IgD-negative memory B cell (primary cell): ENCODE results near the gene OPTN. TPM values are rescaled to one million over a fixed set of nuclear protein-coding genes. Genes with fewer than 3 reads are reported as not detected.

Source experiments
- H3K27ac Mint-ChIP-seq, 3 donors: one replicate each; pipeline ENCODE4 v1.8.0; 2020 to 2022; ENCODE audit warnings: mild to moderate bottlenecking in 3 of 3, mixed read lengths in 3 of 3, moderate library complexity in 1 of 3
- H3K27me3 Mint-ChIP-seq: one replicate; pipeline ENCODE4 v1.8.0; 2021; ENCODE audit warnings: mixed read lengths
- H3K36me3 Mint-ChIP-seq: one replicate; pipeline ENCODE4 v1.8.0; 2020; ENCODE audit warnings: mild to moderate bottlenecking, mixed read lengths
- H3K4me1 Mint-ChIP-seq, 3 donors: one replicate each; pipeline ENCODE4 v1.8.0; 2020 to 2022; ENCODE audit warnings: mixed read lengths in 3 of 3, mild to moderate bottlenecking in 1 of 3
- H3K4me3 Mint-ChIP-seq, 4 donors: one replicate each; pipeline ENCODE4 v1.8.0; 2020 to 2022; ENCODE audit warnings: mild to moderate bottlenecking in 4 of 4, mixed read lengths in 4 of 4, moderate library complexity in 3 of 4
- H3K9me3 Mint-ChIP-seq, 3 donors: one replicate each; pipeline ENCODE4 v1.8.0; 2020 to 2021; ENCODE audit warnings: mixed read lengths in 3 of 3, mild to moderate bottlenecking in 1 of 3
- polyA plus RNA-seq: library from polyadenylated mRNA; unstranded; fragments of 300-500 nt; fragmentation: Illumina TruSeq; gene quantifications from one replicate; pipeline ENCODE4 v1.2.3, GENCODE V29; 2021

Gene OPTN
- polyA plus RNA-seq, 1 donor from 2014 or later = 16.3 TPM

DNA sequence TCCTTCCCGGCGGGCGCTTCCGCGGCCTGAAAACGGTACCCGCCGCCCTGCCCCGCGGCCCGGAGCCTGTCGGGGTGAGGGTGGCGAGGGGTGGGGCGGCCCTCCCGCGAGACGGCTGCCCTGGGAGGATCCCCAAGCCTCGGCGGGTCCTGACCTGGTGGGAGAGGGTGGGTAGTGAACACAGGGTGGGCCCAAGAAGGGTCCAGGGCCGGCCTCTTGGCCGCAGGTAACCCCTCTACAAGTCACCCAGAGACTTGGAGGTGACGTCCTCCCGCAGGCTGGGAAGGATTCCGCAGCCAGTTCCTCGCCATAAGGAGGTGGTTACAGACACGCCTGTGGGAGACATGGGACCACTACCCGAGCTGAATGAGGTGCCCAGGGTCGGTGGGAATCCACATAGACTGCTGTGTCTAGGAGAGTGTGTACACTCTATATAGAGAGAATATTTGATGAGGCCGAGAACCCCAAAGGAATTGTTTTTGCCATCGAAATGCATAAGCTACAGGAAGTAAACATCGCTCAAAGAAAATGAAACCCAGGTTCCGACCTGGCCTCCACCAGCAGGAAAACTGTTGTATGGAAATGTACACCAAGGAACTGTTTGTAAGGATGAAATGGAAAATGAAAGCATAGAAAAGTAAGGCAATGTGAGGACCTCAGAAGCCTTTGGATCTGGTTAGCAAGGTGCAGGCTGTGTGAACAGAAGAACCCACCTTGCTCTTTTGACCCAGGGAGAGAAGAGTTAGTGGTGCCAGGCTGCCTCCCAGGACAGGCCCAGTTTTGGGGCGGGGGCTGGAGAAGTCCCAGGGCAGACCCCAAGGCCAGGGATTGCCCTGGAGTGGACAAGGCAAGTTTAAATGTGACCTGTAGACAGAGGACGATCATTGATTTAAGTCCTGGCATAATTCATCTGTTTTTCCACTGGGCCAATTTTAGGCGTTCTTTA, 659 bp downstream of the OPTN start:
- no peaks in the 10 kb centered on the region for H3K36me3 Mint-ChIP-seq
- H3K9me3 Mint-ChIP-seq = no peaks in the 10 kb centered on the region

DNA sequence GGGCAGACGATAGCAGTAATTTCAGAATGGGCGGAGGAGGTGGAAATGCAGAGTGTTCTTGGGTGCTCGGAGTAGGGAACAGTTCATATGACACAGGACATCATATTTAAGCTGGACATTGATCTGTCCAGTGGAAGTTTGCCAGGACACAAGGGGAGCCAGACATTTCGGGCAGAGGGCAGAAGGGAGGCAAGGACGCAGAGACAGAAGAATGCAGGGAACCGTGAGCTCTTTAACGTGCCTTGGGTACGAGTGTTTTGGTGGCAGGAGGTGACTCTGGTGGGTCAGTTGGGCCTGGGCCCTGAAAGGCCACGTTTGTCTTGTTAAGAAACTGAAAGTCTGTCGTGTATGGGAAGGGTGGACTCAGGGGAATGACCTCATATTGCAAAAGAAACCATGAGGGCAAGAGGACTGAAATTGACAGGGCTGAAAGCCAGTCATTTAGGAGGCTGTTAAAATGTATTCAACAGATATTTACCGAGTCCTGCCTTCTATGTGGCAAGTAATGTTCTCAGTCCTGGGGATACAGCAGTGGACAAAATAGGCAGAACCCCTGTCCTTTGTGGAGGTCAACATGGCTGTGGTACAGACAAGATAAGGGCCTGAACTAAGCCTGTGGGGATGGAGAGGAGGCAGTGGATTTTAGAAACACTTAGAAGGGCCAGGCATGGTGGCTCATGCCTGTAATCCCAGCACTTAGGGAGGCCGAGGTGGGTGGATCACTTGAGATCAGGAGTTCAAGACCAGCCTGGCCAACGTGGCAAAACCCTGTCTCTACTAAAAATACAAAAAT, 2.2 kb downstream of the OPTN start:
- Mint-ChIP-seq H3K36me3 (no peaks in the 10 kb centered on the region), H3K27ac (peak overlapping the region in 1 of 3 donors; percentile 39), H3K27me3 (no peaks in the 10 kb centered on the region), H3K4me1 (peaks cover 15 to 28% (median 20%) of the 10 kb centered on the region in 3 donors), H3K9me3 (no peaks in the 10 kb centered on the region), H3K4me3 (peak overlapping the region; percentile 35 to 68 (median 48))

More for the DNA sequence above, 659 bp downstream of the OPTN start:
- H3K27ac Mint-ChIP-seq = peak overlapping the region; percentile 4 to 91 (median 74)
- H3K4me1 Mint-ChIP-seq = peaks cover 15 to 22% (median 17%) of the 10 kb centered on the region in 3 donors
- peak overlapping the region; percentile 83 to 96 (median 90) for H3K4me3 Mint-ChIP-seq
- H3K27me3 Mint-ChIP-seq = no peaks in the 10 kb centered on the region

DNA sequence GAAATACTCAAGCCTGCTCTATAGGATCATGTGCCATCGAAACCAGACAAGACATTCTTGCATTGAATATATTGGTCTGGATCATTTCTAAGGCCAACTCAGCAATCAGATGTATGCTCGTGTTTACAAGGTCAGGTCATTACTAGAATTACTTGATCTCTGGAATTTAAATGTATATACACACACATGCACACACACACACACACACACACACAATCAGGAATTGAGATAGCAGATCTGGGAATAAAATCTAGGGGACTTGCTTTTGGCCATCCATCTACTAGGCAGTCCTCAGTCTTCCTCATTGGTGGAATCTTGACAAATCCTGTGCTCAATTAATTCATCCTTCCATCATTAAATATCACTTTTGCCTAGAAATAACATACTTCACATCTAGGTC, 3.6 kb downstream of the OPTN start:
- Mint-ChIP-seq H3K36me3 (peaks cover 2% of the 10 kb centered on the region), H3K4me3 (no peak overlapping the region), H3K27me3 (no peaks in the 10 kb centered on the region), H3K9me3 (no peaks in the 10 kb centered on the region), H3K4me1 (peaks cover 22 to 38% (median 27%) of the 10 kb centered on the region in 3 donors), H3K27ac (peak overlapping the region in 1 of 3 donors; percentile 75)

DNA sequence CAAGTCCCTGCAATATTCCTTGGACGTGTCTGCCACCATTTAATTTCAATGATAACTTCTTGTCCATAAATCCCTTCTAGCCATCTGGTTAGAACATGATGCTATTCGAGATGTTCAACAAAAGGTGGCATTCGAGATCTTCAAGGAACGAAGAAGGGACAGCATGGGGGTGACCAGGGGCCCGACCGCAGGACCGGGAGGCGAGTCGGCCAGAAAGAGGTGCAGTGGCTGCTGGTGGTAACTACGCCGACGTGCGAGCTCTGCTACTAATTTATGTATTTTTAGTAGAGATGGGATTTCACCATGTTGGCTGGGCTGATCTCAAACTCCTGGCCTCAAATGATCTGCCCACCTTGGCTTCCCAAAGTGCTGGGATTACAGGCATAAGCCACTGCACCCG, 4.7 kb downstream of the OPTN start:
- Mint-ChIP-seq H3K27ac (peak overlapping the region in 1 of 3 donors; percentile 46), H3K27me3 (no peaks in the 10 kb centered on the region), H3K9me3 (no peaks in the 10 kb centered on the region), H3K4me3 (no peak overlapping the region), H3K4me1 (peaks cover 19 to 38% (median 22%) of the 10 kb centered on the region in 3 donors), H3K36me3 (peaks cover 2% of the 10 kb centered on the region)

DNA sequence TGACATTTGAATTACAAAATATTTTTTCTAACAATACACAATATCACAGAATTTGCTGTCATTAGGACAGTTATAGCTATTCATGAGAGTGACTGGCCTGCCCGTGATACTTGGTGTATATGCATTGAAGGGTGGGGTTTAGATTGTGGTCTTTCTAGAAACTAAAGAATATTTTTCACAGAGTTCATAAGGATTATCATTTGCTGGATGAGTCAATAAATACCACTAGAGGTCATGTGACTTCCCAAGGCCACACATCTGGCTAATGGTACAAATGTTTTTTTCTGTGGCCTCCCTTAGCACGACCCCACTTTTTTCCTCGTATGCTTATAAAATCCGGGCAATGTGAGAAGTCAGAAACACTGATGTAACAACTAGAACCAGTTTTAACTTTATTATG, 5.2 kb downstream of the OPTN start:
- no peak overlapping the region for H3K4me3 Mint-ChIP-seq
- peaks cover 4% of the 10 kb centered on the region for H3K36me3 Mint-ChIP-seq
- peaks cover 18 to 39% (median 22%) of the 10 kb centered on the region in 3 donors for H3K4me1 Mint-ChIP-seq
- H3K27me3 Mint-ChIP-seq = no peaks in the 10 kb centered on the region
- peak overlapping the region in 1 of 3 donors; percentile 31 for H3K27ac Mint-ChIP-seq
- H3K9me3 Mint-ChIP-seq = no peaks in the 10 kb centered on the region

DNA sequence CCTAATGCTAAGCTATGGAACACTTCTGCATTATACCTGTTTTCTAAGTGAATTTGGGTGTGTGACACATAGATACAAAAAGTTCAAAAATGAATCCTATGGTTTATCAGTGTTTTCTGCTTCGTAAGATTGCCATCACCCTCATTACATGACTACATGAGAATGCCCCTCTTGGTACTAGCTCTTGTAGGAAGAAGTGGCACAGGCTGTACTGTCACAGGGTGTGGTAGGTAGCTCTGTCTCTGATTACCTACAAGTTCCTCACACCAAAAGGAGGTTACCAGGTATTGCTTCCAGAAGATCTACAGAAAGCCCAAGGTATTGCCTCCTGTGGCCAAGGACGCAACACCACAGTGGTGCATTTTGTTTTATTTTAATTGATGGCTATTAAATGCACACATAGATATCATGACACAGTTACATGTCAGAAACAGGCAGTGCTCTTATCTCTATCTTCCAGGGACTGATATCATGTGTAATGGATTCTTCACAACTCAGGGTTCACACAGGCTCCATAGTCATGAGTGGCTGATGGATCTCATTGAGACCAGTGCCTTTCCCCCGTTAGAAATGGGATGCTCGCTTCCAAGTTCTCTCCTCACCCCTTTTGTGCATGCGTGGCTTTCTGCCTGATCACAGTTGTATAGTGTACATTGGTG, 6.6 kb downstream of the OPTN start:
- Mint-ChIP-seq H3K4me3 (no peak overlapping the region), H3K27me3 (no peaks in the 10 kb centered on the region), H3K9me3 (no peaks in the 10 kb centered on the region), H3K4me1 (peaks cover 13 to 37% (median 16%) of the 10 kb centered on the region in 3 donors), H3K36me3 (peaks cover 8% of the 10 kb centered on the region), H3K27ac (peak overlapping the region in 1 of 3 donors; percentile 6)

DNA sequence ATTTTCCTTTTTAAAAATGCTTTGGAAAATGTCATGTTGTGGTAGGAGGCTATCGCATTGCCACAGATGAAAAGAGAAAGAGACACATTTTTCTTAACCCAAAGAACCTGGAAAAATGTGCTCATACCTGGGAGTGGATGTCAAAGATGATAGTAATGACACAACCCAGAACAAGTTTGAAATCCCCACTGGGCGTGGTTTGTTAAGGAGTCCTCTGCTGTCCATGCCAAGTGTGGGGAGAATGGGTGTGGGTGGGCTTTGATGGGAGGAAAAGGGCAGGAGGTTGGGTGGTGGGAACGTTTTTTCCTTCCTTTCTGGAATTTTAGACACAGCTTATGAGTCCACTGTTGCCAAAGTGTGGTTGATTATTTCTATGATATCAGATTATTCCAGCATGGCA, 10.9 kb downstream of the OPTN start:
- Mint-ChIP-seq H3K27ac (peak overlapping the region in 1 of 3 donors; percentile 57), H3K27me3 (no peaks in the 10 kb centered on the region), H3K9me3 (no peaks in the 10 kb centered on the region), H3K4me3 (no peak overlapping the region), H3K36me3 (peaks cover 8% of the 10 kb centered on the region), H3K4me1 (peaks cover 10 to 20% (median 11%) of the 10 kb centered on the region in 3 donors)

DNA sequence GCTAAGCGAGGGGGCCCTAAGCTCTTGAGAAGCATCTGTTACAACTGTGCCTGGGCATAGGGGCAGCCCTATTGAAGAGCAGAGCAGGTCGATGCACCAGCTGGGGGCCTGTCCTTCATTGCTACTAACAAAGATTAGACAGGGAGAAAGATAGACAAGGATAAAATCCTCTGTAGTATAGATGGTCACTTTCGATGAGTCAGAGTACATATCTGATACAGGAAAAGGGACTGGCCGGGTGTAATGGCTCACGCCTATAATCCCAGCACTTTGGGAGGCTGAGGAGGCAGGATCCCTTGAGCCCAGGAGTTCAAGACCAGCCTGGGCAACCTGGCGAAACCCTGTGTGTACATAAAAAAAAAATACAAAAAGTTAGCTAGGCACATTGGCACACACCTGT, 13.6 kb downstream of the OPTN start:
- peaks cover 6% of the 10 kb centered on the region for H3K36me3 Mint-ChIP-seq
- H3K27me3 Mint-ChIP-seq = no peaks in the 10 kb centered on the region
- no peak overlapping the region for H3K27ac Mint-ChIP-seq
- peaks cover 15 to 19% (median 17%) of the 10 kb centered on the region in 3 donors for H3K4me1 Mint-ChIP-seq
- H3K9me3 Mint-ChIP-seq = no peaks in the 10 kb centered on the region
- no peak overlapping the region for H3K4me3 Mint-ChIP-seq

DNA sequence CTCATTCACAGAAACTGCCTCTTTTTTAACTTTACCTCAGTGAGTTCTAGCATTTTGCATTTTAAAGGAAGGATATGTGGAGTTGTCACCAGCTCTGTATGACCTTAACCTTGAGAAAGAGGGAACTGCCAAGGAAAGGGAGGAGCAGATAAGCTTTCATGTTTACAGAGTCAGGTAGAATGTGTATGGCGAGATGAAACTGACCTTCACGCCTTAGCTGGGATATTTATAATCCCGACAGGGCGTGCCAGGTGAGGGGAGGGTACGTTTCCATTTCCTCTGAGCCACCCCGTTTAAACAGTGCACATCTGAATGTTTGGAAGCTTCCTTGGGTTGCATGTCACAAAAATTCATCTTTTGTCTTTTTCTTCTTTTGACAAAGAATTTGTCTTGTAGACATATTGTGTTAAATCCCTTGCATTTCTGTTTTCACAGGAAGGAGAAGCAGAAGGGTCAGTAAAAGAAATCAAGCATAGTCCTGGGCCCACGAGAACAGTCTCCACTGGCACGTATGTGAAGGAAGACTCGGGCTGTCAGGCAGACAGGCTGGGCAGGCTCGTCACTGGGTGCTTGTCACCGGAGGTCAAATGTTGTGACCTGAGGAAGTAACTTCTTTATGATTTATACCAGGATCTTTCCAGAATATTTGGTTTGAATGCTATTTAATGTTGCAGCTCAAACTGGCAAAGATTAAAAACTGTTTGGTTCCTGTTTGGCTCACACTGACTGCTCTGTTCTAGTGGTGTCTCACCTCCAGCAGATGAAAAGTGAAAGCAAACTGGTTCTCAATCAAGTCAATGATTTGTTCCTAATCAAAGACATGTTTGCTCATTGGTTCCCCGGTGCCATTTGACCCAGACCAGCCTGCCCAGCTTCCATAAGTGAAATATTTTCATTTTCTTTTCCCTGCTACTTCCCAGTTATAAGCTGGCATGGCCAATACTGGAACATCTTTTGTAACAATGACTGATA, 16.2 kb downstream of the OPTN start:
- Mint-ChIP-seq H3K36me3 (peaks cover 8% of the 10 kb centered on the region), H3K4me3 (peak overlapping the region in 3 of 4 donors; percentile 35 to 63 (median 37)), H3K4me1 (peaks cover 11 to 23% (median 18%) of the 10 kb centered on the region in 3 donors), H3K27me3 (no peaks in the 10 kb centered on the region), H3K9me3 (no peaks in the 10 kb centered on the region), H3K27ac (peak overlapping the region in 2 of 3 donors; percentile 47 to 53)

DNA sequence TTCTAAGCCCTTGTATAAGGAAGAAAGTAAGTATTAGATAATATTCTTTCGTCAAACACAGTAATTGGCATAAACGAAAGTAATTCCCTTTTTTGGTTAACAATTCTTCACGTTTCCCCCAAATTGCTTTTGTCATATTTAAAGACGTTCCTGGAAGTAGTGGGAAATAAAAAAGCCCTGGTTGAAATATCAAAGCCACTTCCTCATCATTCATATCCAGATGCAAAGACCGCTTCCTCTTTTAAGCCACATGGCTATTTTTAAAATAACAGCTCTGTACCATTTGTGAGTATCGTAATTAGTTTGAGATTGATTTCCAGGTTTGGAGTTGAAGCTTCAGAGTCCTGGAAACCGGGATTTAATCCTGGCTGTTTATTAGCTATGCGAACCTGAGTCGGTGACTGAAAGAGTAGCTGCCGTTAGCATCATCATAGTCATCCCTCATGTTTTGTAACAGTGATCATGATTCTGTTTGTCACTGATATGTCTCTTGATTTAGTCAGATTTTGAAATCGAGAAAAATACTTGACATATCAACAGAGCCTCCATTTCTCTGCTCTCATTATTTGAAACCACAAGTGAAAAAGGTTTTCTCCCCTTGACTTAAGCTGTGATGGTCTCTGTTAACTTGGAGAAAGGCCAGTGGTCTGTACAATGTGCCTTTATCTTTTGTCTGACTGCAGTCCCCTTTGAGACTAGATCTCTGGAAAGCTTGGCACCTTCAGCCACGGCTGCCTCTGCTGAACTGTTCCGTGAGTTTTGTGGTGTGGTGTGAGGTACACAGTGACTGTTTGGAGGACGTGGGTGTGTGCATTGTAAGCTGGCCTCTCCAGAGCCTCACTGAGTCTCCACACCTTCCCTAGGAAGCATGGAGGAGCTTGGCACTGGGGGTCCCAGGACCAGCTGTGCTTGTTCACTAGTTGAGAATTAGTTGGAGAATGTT, 18.1 kb downstream of the OPTN start:
- peaks cover 11 to 23% (median 18%) of the 10 kb centered on the region in 3 donors for H3K4me1 Mint-ChIP-seq
- H3K27me3 Mint-ChIP-seq = no peaks in the 10 kb centered on the region
- H3K9me3 Mint-ChIP-seq = no peaks in the 10 kb centered on the region

DNA sequence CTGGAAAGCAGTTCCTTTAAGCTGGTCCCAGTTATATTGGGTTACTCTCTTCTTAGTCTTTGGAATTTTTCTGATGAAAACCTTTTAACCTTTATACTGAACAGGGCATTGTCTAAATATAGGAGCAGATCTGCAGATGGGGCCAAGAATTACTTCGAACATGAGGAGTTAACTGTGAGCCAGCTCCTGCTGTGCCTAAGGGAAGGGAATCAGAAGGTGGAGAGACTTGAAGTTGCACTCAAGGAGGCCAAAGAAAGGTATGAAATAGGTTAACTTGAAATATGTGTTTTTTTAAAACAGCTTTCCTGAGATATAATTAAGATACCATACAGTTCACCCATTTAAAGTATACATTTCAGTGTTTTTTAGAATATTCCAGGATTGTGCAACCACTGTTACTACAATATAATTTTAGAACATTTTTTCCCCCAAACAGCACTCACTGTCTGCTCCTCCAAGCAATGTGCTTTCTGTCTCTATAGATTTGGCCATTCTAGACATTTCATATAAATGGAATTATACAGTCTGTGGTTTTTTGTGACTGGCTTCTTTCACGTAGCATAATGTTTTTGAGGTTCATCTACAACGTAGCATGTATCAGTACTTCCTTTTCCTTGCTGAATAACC, 18.9 kb downstream of the OPTN start:
- H3K27me3 Mint-ChIP-seq = no peaks in the 10 kb centered on the region
- peaks cover 13% of the 10 kb centered on the region for H3K36me3 Mint-ChIP-seq
- H3K9me3 Mint-ChIP-seq = no peaks in the 10 kb centered on the region
- H3K4me1 Mint-ChIP-seq = peaks cover 11 to 23% (median 18%) of the 10 kb centered on the region in 3 donors
- no peak overlapping the region for H3K27ac Mint-ChIP-seq
- H3K4me3 Mint-ChIP-seq = no peak overlapping the region

More for the DNA sequence above, 18.1 kb downstream of the OPTN start:
- Mint-ChIP-seq H3K36me3 (peaks cover 13% of the 10 kb centered on the region), H3K4me3 (peak overlapping the region in 3 of 4 donors; percentile 42 to 77 (median 74)), H3K27ac (peak overlapping the region in 2 of 3 donors; percentile 52 to 65)

DNA sequence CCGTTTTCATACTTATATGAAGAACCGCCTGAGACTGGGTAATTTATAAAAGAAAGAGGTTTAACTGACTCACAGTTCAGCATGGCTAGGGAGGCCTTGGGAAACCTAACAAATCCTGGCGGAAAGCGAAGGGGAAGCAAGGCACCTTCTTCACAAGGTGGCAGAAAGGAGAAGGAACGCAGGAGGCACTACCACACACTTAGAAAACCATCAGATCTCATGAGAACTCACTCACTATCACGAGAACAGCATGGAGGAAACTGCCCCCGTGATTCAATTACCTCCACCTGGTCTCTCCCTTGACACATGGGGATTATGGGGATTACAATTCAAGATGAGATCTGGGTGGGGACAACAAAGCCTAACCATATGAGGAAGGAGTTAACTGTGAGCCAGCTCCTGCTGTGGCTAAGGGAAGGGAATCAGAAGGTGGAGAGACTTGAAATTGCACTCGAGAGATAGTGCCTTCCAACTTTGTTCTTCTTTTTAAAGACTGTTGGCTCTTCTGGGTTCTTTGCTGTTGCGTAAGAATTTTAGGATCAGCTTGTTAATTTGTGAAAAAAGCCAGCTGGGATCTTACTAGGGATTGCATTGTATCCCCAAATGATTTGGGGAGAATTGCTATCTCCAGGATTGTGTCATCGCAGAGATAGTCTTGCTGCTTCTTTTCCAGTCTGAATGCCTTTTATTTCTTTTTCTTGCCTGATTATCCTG, 21.0 kb downstream of the OPTN start:
- Mint-ChIP-seq H3K27ac (no peak overlapping the region), H3K9me3 (no peaks in the 10 kb centered on the region), H3K4me3 (no peak overlapping the region), H3K36me3 (peaks cover 18% of the 10 kb centered on the region), H3K4me1 (peaks cover 11 to 19% (median 18%) of the 10 kb centered on the region in 3 donors), H3K27me3 (no peaks in the 10 kb centered on the region)
